HEK293T (cell line): Measurements from ENCODE around the gene PIK3R4.

ENCODE experiments used
- BHLHE40 ChIP-seq: fragments of 450-650 bp; IDR thresholded peaks from 2 replicates; pipeline ENCODE4 v1.6.1; 2016; ENCODE audit warnings: mild to moderate bottlenecking, moderate library complexity, borderline replicate concordance
- CTBP1 ChIP-seq: fragments of 450-650 bp; IDR thresholded peaks from 2 replicates; pipeline ENCODE4 v1.6.1; 2016; ENCODE audit warnings: borderline replicate concordance
- ELF4 ChIP-seq: fragments of 450-650 bp; IDR thresholded peaks from 2 replicates; pipeline ENCODE4 v1.6.1; 2017; ENCODE audit warnings: antibody characterized with exemption
- FOXA1 ChIP-seq: fragments of 450-650 bp; IDR thresholded peaks from 2 replicates; pipeline ENCODE4 v1.6.1; 2016; ENCODE audit warnings: mild to moderate bottlenecking
- FOXK2 ChIP-seq: fragments of 450-650 bp; IDR thresholded peaks from 2 replicates; pipeline ENCODE4 v1.6.1; 2016; ENCODE audit warnings: mild to moderate bottlenecking
- FOXM1 ChIP-seq: fragments of 450-650 bp; IDR thresholded peaks from 2 replicates; pipeline ENCODE4 v1.6.1; 2017; ENCODE audit warnings: mild to moderate bottlenecking, borderline replicate concordance
- HDGF ChIP-seq: fragments of 450-650 bp; IDR thresholded peaks from 2 replicates; pipeline ENCODE4 v1.6.1; 2017; ENCODE audit warnings: antibody characterized with exemption, borderline replicate concordance
- L3MBTL2 ChIP-seq: fragments of 450-650 bp; conservative IDR thresholded peaks from 2 replicates; pipeline ENCODE4 v1.6.1; 2016; ENCODE audit warnings: mild to moderate bottlenecking
- LEF1 ChIP-seq: fragments of 450-650 bp; IDR thresholded peaks from 2 replicates; pipeline ENCODE4 v1.6.1; 2017; ENCODE audit warnings: mild to moderate bottlenecking, borderline replicate concordance
- NFRKB ChIP-seq: fragments of 450-650 bp; IDR thresholded peaks from 2 replicates; pipeline ENCODE4 v1.6.1; 2016; ENCODE audit warnings: mild to moderate bottlenecking, moderate library complexity
- PKNOX1 ChIP-seq: fragments of 450-650 bp; IDR thresholded peaks from 2 replicates; pipeline ENCODE4 v1.6.1; 2016
- SP1 ChIP-seq: fragments of 450-650 bp; IDR thresholded peaks from 2 replicates; pipeline ENCODE4 v1.6.1; 2017
- SUZ12 ChIP-seq: fragments of 450-650 bp; IDR thresholded peaks from 2 replicates; pipeline ENCODE4 v1.6.1; 2016; ENCODE audit warnings: mild to moderate bottlenecking
- TARDBP ChIP-seq: fragments of 450-650 bp; IDR thresholded peaks from 2 replicates; pipeline ENCODE4 v1.6.1; 2016

DNA sequence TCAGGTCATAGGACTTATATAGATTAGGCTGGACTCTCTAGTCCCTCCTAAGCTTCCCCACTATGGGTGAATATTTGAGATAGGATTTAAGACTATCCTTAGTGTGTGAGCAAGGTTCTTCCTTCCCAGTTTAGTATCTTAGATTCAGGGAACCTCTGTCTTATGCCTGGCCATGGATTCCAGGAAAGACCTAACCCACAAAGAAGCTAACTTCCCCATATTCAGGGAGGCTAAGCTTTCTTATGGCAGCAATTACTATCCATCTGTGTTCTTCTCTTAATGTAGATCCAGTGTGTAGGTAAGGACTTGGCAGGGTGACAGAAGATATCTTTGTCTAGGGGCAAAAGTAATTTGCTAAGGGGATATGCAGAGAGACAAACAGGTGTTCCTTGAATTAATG is 25.5 kb upstream of the PIK3R4 start:
- TF ChIP-seq ELF4 (no peak), BHLHE40 (no peak), SP1 (no peak), HDGF (no peak), SUZ12 (no peak), PKNOX1 (no peak), FOXA1 (no peak), TARDBP (no peak), FOXK2 (no peak), FOXM1 (no peak), NFRKB (no peak), LEF1 (no peak), L3MBTL2 (no peak), CTBP1 (no peak)
